Subcutaneous abdominal adipose tissue (tissue), 5 donors: ENCODE results near the gene SPPL3.
"Not testable (repeated sequence)": the region's sequence is repeated elsewhere in the genome, so short reads cannot be mapped to it uniquely, and the experiment has no call there.

Experiments
- H3K27ac ChIP-seq: one replicate; pipeline ENCODE4 v1.7.0; 2013; ENCODE audit warnings: low read depth, mild to moderate bottlenecking, inconsistent platforms, low read length, moderate library complexity
- H3K27me3 ChIP-seq, 5 donors: one replicate each; pipeline ENCODE4 v1.7.0; 2013; ENCODE audit warnings: low read length in 5 of 5, inconsistent platforms in 1 of 5; ENCODE audit not compliant: control insufficient read depth in 5 of 5, insufficient read depth in 4 of 5
- H3K36me3 ChIP-seq, 5 donors: one replicate each; pipeline ENCODE4 v1.7.0; 2013; ENCODE audit warnings: low read length in 5 of 5; ENCODE audit not compliant: control insufficient read depth in 5 of 5, insufficient read depth in 5 of 5
- H3K4me1 ChIP-seq, 5 donors: one replicate each; pipeline ENCODE4 v1.7.0; 2013; ENCODE audit warnings: low read length in 5 of 5, mild to moderate bottlenecking in 3 of 5, moderate library complexity in 1 of 5; ENCODE audit not compliant: control insufficient read depth in 5 of 5, insufficient read depth in 5 of 5
- H3K4me3 ChIP-seq, 5 donors: one replicate each; pipeline ENCODE4 v1.7.0; 2013; ENCODE audit warnings: low read length in 5 of 5, low read depth in 1 of 5
- H3K9ac ChIP-seq, 5 donors: one replicate each; pipeline ENCODE4 v1.7.0; 2013; ENCODE audit warnings: low read length in 5 of 5, mild to moderate bottlenecking in 4 of 5, moderate library complexity in 3 of 5
- H3K9me3 ChIP-seq, 5 donors: one replicate each; pipeline ENCODE4 v1.7.0; 2013; ENCODE audit warnings: low read length in 5 of 5; ENCODE audit not compliant: control insufficient read depth in 5 of 5
- donor health status: healthy.
- donor health status: healthy.
- donor health status: healthy.
- donor health status: healthy.
- donor health status: healthy.

Gene SPPL3

GRCh38 chr12:120901818-120902217 lies 2.3 kb downstream of the SPPL3 start:
- no peaks in the 10 kb centered on the region for H3K27me3 ChIP-seq
- H3K4me1 ChIP-seq = peaks cover 0 to 26% (median 23%) of the 10 kb centered on the region in 5 donors
- no peak overlapping the region for H3K4me3 ChIP-seq
- H3K9me3 ChIP-seq = no peaks in the 10 kb centered on the region
- peaks cover 0 to 3% (median 0%) of the 10 kb centered on the region in 5 donors for H3K36me3 ChIP-seq
- no peak overlapping the region for H3K27ac ChIP-seq
- H3K9ac ChIP-seq = peak overlapping the region in 1 of 5 donors; percentile 56

- H3K4me3 ChIP-seq, H3K27me3 ChIP-seq, H3K27ac ChIP-seq, H3K9me3 ChIP-seq, H3K9ac ChIP-seq, H3K36me3 ChIP-seq: not testable (repeated sequence)
- peaks cover 0 to 29% (median 23%) of the 10 kb centered on the region in 5 donors for H3K4me1 ChIP-seq
These were observed 3.1 kb downstream of the SPPL3 start for GRCh38 chr12:120901101-120901500.

GRCh38 chr12:120895532-120895931 lies 8.6 kb downstream of the SPPL3 start:
- Histone ChIP-seq H3K27ac (no peak overlapping the region), H3K4me1 (peaks cover 0 to 19% (median 7%) of the 10 kb centered on the region in 5 donors), H3K9me3 (no peaks in the 10 kb centered on the region), H3K27me3 (no peaks in the 10 kb centered on the region), H3K4me3 (no peak overlapping the region), H3K36me3 (peaks cover 0 to 8% (median 0%) of the 10 kb centered on the region in 5 donors), H3K9ac (no peak overlapping the region)

GRCh38 chr12:120892265-120892664 lies 11.9 kb downstream of the SPPL3 start:
- H3K4me3 ChIP-seq = no peak overlapping the region
- H3K27ac ChIP-seq = no peak overlapping the region
- peaks cover 3 to 19% (median 7%) of the 10 kb centered on the region in 5 donors for H3K4me1 ChIP-seq
- H3K9me3 ChIP-seq = no peaks in the 10 kb centered on the region
- no peaks in the 10 kb centered on the region for H3K27me3 ChIP-seq
- H3K9ac ChIP-seq = no peak overlapping the region
- H3K36me3 ChIP-seq = peaks cover 0 to 4% (median 0%) of the 10 kb centered on the region in 5 donors

GRCh38 chr12:120890963-120891362 lies 13.2 kb downstream of the SPPL3 start:
- peaks cover 3 to 19% (median 10%) of the 10 kb centered on the region in 5 donors for H3K4me1 ChIP-seq
- no peaks in the 10 kb centered on the region for H3K9me3 ChIP-seq
- H3K4me3 ChIP-seq = no peak overlapping the region
- H3K27me3 ChIP-seq = no peaks in the 10 kb centered on the region
- no peak overlapping the region for H3K27ac ChIP-seq
- no peak overlapping the region for H3K9ac ChIP-seq
- peaks cover 0 to 4% (median 0%) of the 10 kb centered on the region in 5 donors for H3K36me3 ChIP-seq

GRCh38 chr12:120887253-120888043 lies 16.7 kb downstream of the SPPL3 start:
- H3K9ac ChIP-seq = no peak overlapping the region
- H3K27ac ChIP-seq = no peak overlapping the region
- no peaks in the 10 kb centered on the region for H3K9me3 ChIP-seq
- no peak overlapping the region for H3K4me3 ChIP-seq
- H3K4me1 ChIP-seq = peaks cover 3 to 20% (median 10%) of the 10 kb centered on the region in 5 donors
- no peaks in the 10 kb centered on the region for H3K36me3 ChIP-seq
- no peaks in the 10 kb centered on the region for H3K27me3 ChIP-seq

GRCh38 chr12:120886199-120887018 lies 17.7 kb downstream of the SPPL3 start:
- Histone ChIP-seq H3K4me3 (no peak overlapping the region), H3K27ac (no peak overlapping the region), H3K36me3 (no peaks in the 10 kb centered on the region), H3K9me3 (no peaks in the 10 kb centered on the region), H3K9ac (no peak overlapping the region), H3K27me3 (no peaks in the 10 kb centered on the region), H3K4me1 (peaks cover 3 to 15% (median 9%) of the 10 kb centered on the region in 5 donors)

GRCh38 chr12:120885521-120885920 lies 18.6 kb downstream of the SPPL3 start:
- H3K9ac ChIP-seq = no peak overlapping the region

GRCh38 chr12:120884644-120885043 lies 19.5 kb downstream of the SPPL3 start:
- no peaks in the 10 kb centered on the region for H3K36me3 ChIP-seq
- no peak overlapping the region for H3K27ac ChIP-seq
- H3K4me1 ChIP-seq = peaks cover 3 to 9% (median 3%) of the 10 kb centered on the region in 5 donors
- H3K9ac ChIP-seq = no peak overlapping the region
- no peaks in the 10 kb centered on the region for H3K27me3 ChIP-seq
- H3K9me3 ChIP-seq = no peaks in the 10 kb centered on the region
- H3K4me3 ChIP-seq = no peak overlapping the region

More at GRCh38 chr12:120885521-120885920, 18.6 kb downstream of the SPPL3 start:
- Histone ChIP-seq H3K27me3 (no peaks in the 10 kb centered on the region), H3K4me3 (no peak overlapping the region), H3K27ac (no peak overlapping the region), H3K9me3 (no peaks in the 10 kb centered on the region), H3K4me1 (peaks cover 3 to 9% (median 3%) of the 10 kb centered on the region in 5 donors), H3K36me3 (no peaks in the 10 kb centered on the region)

GRCh38 chr12:120882055-120882555 lies 22.1 kb downstream of the SPPL3 start:
- no peak overlapping the region for H3K4me3 ChIP-seq
- peaks cover 0 to 6% (median 3%) of the 10 kb centered on the region in 5 donors for H3K4me1 ChIP-seq
- no peak overlapping the region for H3K9ac ChIP-seq

More at GRCh38 chr12:120882055-120882555, 22.1 kb downstream of the SPPL3 start:
- no peak overlapping the region for H3K27ac ChIP-seq
- no peaks in the 10 kb centered on the region for H3K9me3 ChIP-seq
- no peaks in the 10 kb centered on the region for H3K36me3 ChIP-seq
- H3K27me3 ChIP-seq = no peaks in the 10 kb centered on the region
